ENCODE results near the gene AKAP9.

AKAP9 gene

GRCh38 chr7:92088266-92088665 is 147.6 kb downstream of the AKAP9 start:
- no peak overlapping the region for H2BK120ac ChIP-seq (ENCODE audit: insufficient read depth, low read length, poor library complexity)
- no peak overlapping the region for H3K4ac ChIP-seq (ENCODE audit: low read depth, low read length)
- no peak overlapping the region for H3K4me2 ChIP-seq (ENCODE audit: low read length)
- no peak overlapping the region for H2AK5ac ChIP-seq (ENCODE audit: low read length)
- no peaks in the 10 kb centered on the region for H3K4me1 ChIP-seq (ENCODE audit: control insufficient read depth in 1 of 2, insufficient read depth in 2 of 2, low read length in 2 of 2)
- no CpG with 5 or more reads among the region's 1 CpG for WGBS (ENCODE audit: extremely low coverage, insufficient coverage, insufficient read length)
- no peak overlapping the region for H3K4me3 ChIP-seq (ENCODE audit: low read depth, low read length)
- DNase-seq: no peak
- H3K23ac ChIP-seq (ENCODE audit: low read length): no peak overlapping the region
- no peak overlapping the region for H3K14ac ChIP-seq (ENCODE audit: low read length)
- no peak overlapping the region for H4K8ac ChIP-seq (ENCODE audit: low read depth, low read length)
- no peak overlapping the region for H2BK12ac ChIP-seq (ENCODE audit: low read length)
- H3K27me3 ChIP-seq (ENCODE audit: insufficient read depth, low read length): no peaks in the 10 kb centered on the region
- no peak overlapping the region for H3K18ac ChIP-seq (ENCODE audit: low read length)
- H3K36me3 ChIP-seq (ENCODE audit: control insufficient read depth in 1 of 2, insufficient read depth in 2 of 2, low read length in 2 of 2): peaks cover 7 to 10% of the 10 kb centered on the region in 2 experiments
- no peaks in the 10 kb centered on the region for H3K9me3 ChIP-seq (ENCODE audit: insufficient read depth, low read depth, low read length)
- H3K27ac ChIP-seq (ENCODE audit: low read depth, low read length): no peak overlapping the region
- H4K12ac ChIP-seq (ENCODE audit: low read depth, low read length): no peak overlapping the region
- no peaks in the 10 kb centered on the region for H3K79me1 ChIP-seq (ENCODE audit: low read length)
- H2AFZ ChIP-seq (ENCODE audit: insufficient read depth, low read length, poor library complexity): no peak overlapping the region
- H4K91ac ChIP-seq (ENCODE audit: low read depth, low read length): no peak overlapping the region
- H2BK5ac ChIP-seq (ENCODE audit: low read depth, low read length, poor library complexity): no peak overlapping the region
- H3K79me2 ChIP-seq (ENCODE audit: control insufficient read depth, insufficient read depth, low read length, poor library complexity): no peaks in the 10 kb centered on the region
- no peak overlapping the region for H3K9ac ChIP-seq (ENCODE audit: low read length)

GRCh38 chr7:92092210-92092609 is 151.5 kb downstream of the AKAP9 start:
- no peak overlapping the region for H3K14ac ChIP-seq (ENCODE audit: low read length)
- no peak overlapping the region for H3K23ac ChIP-seq (ENCODE audit: low read length)
- no peak overlapping the region for H4K12ac ChIP-seq (ENCODE audit: low read depth, low read length)
- no peak overlapping the region for H3K4me3 ChIP-seq (ENCODE audit: low read depth, low read length)
- no peak overlapping the region for H3K4ac ChIP-seq (ENCODE audit: low read depth, low read length)
- no peaks in the 10 kb centered on the region for H3K27me3 ChIP-seq (ENCODE audit: insufficient read depth, low read length)
- no peaks in the 10 kb centered on the region for H3K4me1 ChIP-seq (ENCODE audit: control insufficient read depth in 1 of 2, insufficient read depth in 2 of 2, low read length in 2 of 2)
- no peak overlapping the region for H3K4me2 ChIP-seq (ENCODE audit: low read length)
- H3K9ac ChIP-seq (ENCODE audit: low read length): no peak overlapping the region
- no peak overlapping the region for H4K8ac ChIP-seq (ENCODE audit: low read depth, low read length)
- H3K27ac ChIP-seq (ENCODE audit: low read depth, low read length): no peak overlapping the region
- H3K9me3 ChIP-seq (ENCODE audit: insufficient read depth, low read depth, low read length): no peaks in the 10 kb centered on the region
- H4K91ac ChIP-seq (ENCODE audit: low read depth, low read length): no peak overlapping the region
- H2AFZ ChIP-seq (ENCODE audit: insufficient read depth, low read length, poor library complexity): no peak overlapping the region
- H2BK5ac ChIP-seq (ENCODE audit: low read depth, low read length, poor library complexity): no peak overlapping the region
- no CpG with 5 or more reads among the region's 1 CpG for WGBS (ENCODE audit: extremely low coverage, insufficient coverage, insufficient read length)
- DNase-seq: no peak
- no peaks in the 10 kb centered on the region for H3K79me2 ChIP-seq (ENCODE audit: control insufficient read depth, insufficient read depth, low read length, poor library complexity)
- no peak overlapping the region for H2AK5ac ChIP-seq (ENCODE audit: low read length)
- no peaks in the 10 kb centered on the region for H3K79me1 ChIP-seq (ENCODE audit: low read length)
- no peak overlapping the region for H3K18ac ChIP-seq (ENCODE audit: low read length)
- no peak overlapping the region for H2BK120ac ChIP-seq (ENCODE audit: insufficient read depth, low read length, poor library complexity)
- H2BK12ac ChIP-seq (ENCODE audit: low read length): no peak overlapping the region
- H3K36me3 ChIP-seq (ENCODE audit: control insufficient read depth in 1 of 2, insufficient read depth in 2 of 2, low read length in 2 of 2): peaks cover 6 to 9% of the 10 kb centered on the region in 2 experiments

GRCh38 chr7:92095380-92095779 is 154.7 kb downstream of the AKAP9 start:
- Histone ChIP-seq H4K8ac (ENCODE audit: low read depth, low read length) (no peak overlapping the region), H4K91ac (ENCODE audit: low read depth, low read length) (no peak overlapping the region), H2BK12ac (ENCODE audit: low read length) (no peak overlapping the region), H4K12ac (ENCODE audit: low read depth, low read length) (no peak overlapping the region), H3K14ac (ENCODE audit: low read length) (no peak overlapping the region), H3K36me3 (ENCODE audit: control insufficient read depth in 1 of 2, insufficient read depth in 2 of 2, low read length in 2 of 2) (peaks cover 7 to 11% of the 10 kb centered on the region in 2 experiments), H3K79me1 (ENCODE audit: low read length) (no peaks in the 10 kb centered on the region), H3K4me1 (ENCODE audit: control insufficient read depth in 1 of 2, insufficient read depth in 2 of 2, low read length in 2 of 2) (peaks cover 0 to 3% of the 10 kb centered on the region in 2 experiments), H3K27ac (ENCODE audit: low read depth, low read length) (no peak overlapping the region), H3K23ac (ENCODE audit: low read length) (no peak overlapping the region), H3K18ac (ENCODE audit: low read length) (no peak overlapping the region), H2BK120ac (ENCODE audit: insufficient read depth, low read length, poor library complexity) (no peak overlapping the region), H3K9me3 (ENCODE audit: insufficient read depth, low read depth, low read length) (no peaks in the 10 kb centered on the region), H3K4ac (ENCODE audit: low read depth, low read length) (no peak overlapping the region), H2AFZ (ENCODE audit: insufficient read depth, low read length, poor library complexity) (no peak overlapping the region), H3K4me3 (ENCODE audit: low read depth, low read length) (no peak overlapping the region), H3K4me2 (ENCODE audit: low read length) (no peak overlapping the region), H3K9ac (ENCODE audit: low read length) (no peak overlapping the region), H2AK5ac (ENCODE audit: low read length) (no peak overlapping the region), H3K79me2 (ENCODE audit: control insufficient read depth, insufficient read depth, low read length, poor library complexity) (no peaks in the 10 kb centered on the region), H2BK5ac (ENCODE audit: low read depth, low read length, poor library complexity) (no peak overlapping the region), H3K27me3 (ENCODE audit: insufficient read depth, low read length) (no peaks in the 10 kb centered on the region)
- DNase-seq: no peak
- no CpG with 5 or more reads among the region's 1 CpG for WGBS (ENCODE audit: extremely low coverage, insufficient coverage, insufficient read length)

- Histone ChIP-seq H3K27me3 (ENCODE audit: insufficient read depth, low read length) (no peaks in the 10 kb centered on the region), H3K27ac (ENCODE audit: low read depth, low read length) (no peak overlapping the region), H3K4me3 (ENCODE audit: low read depth, low read length) (no peak overlapping the region), H3K79me2 (ENCODE audit: control insufficient read depth, insufficient read depth, low read length, poor library complexity) (no peaks in the 10 kb centered on the region), H2AK5ac (ENCODE audit: low read length) (no peak overlapping the region), H3K14ac (ENCODE audit: low read length) (no peak overlapping the region), H3K4ac (ENCODE audit: low read depth, low read length) (no peak overlapping the region), H4K8ac (ENCODE audit: low read depth, low read length) (no peak overlapping the region), H3K79me1 (ENCODE audit: low read length) (no peaks in the 10 kb centered on the region), H4K12ac (ENCODE audit: low read depth, low read length) (no peak overlapping the region), H3K9me3 (ENCODE audit: insufficient read depth, low read depth, low read length) (no peaks in the 10 kb centered on the region), H2BK120ac (ENCODE audit: insufficient read depth, low read length, poor library complexity) (no peak overlapping the region), H2BK12ac (ENCODE audit: low read length) (no peak overlapping the region), H2AFZ (ENCODE audit: insufficient read depth, low read length, poor library complexity) (no peak overlapping the region), H4K91ac (ENCODE audit: low read depth, low read length) (no peak overlapping the region), H3K36me3 (ENCODE audit: control insufficient read depth in 1 of 2, insufficient read depth in 2 of 2, low read length in 2 of 2) (peaks cover 9 to 18% of the 10 kb centered on the region in 2 experiments), H3K18ac (ENCODE audit: low read length) (no peak overlapping the region), H3K23ac (ENCODE audit: low read length) (no peak overlapping the region), H3K4me1 (ENCODE audit: control insufficient read depth in 1 of 2, insufficient read depth in 2 of 2, low read length in 2 of 2) (peaks cover 0 to 3% of the 10 kb centered on the region in 2 experiments), H3K4me2 (ENCODE audit: low read length) (no peak overlapping the region), H2BK5ac (ENCODE audit: low read depth, low read length, poor library complexity) (no peak overlapping the region), H3K9ac (ENCODE audit: low read length) (no peak overlapping the region)
- WGBS (ENCODE audit: extremely low coverage, insufficient coverage, insufficient read length): no CpG with 5 or more reads among the region's 1 CpG
- no peak for DNase-seq
Measured at GRCh38 chr7:92100534-92100933, 159.9 kb downstream of the AKAP9 start.

Data from trophoblast cell (in vitro differentiated cells and primary cell).